Heart left ventricle (tissue), 13 donors: ENCODE measurements around the gene NBPF3.
"Not testable (repeated sequence)": the region's sequence is repeated elsewhere in the genome, so short reads cannot be mapped to it uniquely, and the experiment has no call there.

Experiments
- CTCF ChIP-seq, 12 donors: fragments of 200-600 bp; sonication (generic) in 4 of 12; IDR thresholded peaks; one replicate each; pipeline versions ENCODE4 v1.5.0 to v1.8.0; 2018 to 2022; ENCODE audit warnings: antibody characterized with exemption in 12 of 12, mild to moderate bottlenecking in 5 of 12
- POLR2A ChIP-seq, 2 donors: fragments of 450-650 bp; IDR thresholded peaks; one replicate each; pipeline ENCODE4 v1.6.1; 2017; ENCODE audit warnings: antibody characterized with exemption in 2 of 2, mild to moderate bottlenecking in 2 of 2, moderate library complexity in 2 of 2
- donor health status: ischemic (EF 13 %, LVEDD 7.1; RV severe dilation, severe dysfunction).
- donor health status: DM: no; HTN: yes; CAD: no.
- donor health status: DM: no; HTN: no; CAD: no.
- donor health status: ischemic (EF 25% LVEDD 6.9; RV normal size, moderate dysfunction).
- donor health status: ischemic (EF 25% LVEDD 5.7; RV mildly dilated, moderate dysfunction).
- donor health status: ischemic (EF 35%, LVEDD 5.7; RV mildly dilated, moderate dysfunction).
- donor health status: nonischemic (EF 11% LVEDD 7.7; RV severe dilation, severe dysfunction).
- donor health status: DM: yes; HTN: yes; CAD: no.
- donor health status: PGD.
- donor health status: ischemic (EF 29% LVEDD 5.4; RV normal size, mild dysfunction).
- donor health status: nonischemic (EF 23%, LVEDD 6.1; RV moderate dilation, normal function).

GRCh38 chr1:21446647-21447046, 6.7 kb downstream of the NBPF3 start:
- TF ChIP-seq CTCF, POLR2A (IDR thresholded peaks at IDR 0.05): not testable (repeated sequence)
